Hepatocyte (in vitro differentiated cells): ENCODE measurements around the gene TBC1D1. TPM values are rescaled to one million over a fixed set of nuclear protein-coding genes. Genes with fewer than 3 reads are reported as not detected.
"Not testable (repeated sequence)": the region's sequence is repeated elsewhere in the genome, so short reads cannot be mapped to it uniquely, and the experiment has no call there.

Experiments
- DNase-seq: peaks from one replicate; pipeline ENCODE4 v3.0.0-alpha.2; 2016; ENCODE audit warnings: low spot score
- H2AFZ ChIP-seq: fragments of 200-600 bp; sonication (generic); 2 replicates; pipeline ENCODE4 v1.6.0; 2016; ENCODE audit warnings: antibody characterized with exemption, mild to moderate bottlenecking
- H3K27ac ChIP-seq: fragments of 200-600 bp; sonication (generic); 2 replicates; pipeline ENCODE4 v1.5.1; 2016; ENCODE audit warnings: mild to moderate bottlenecking
- H3K27me3 ChIP-seq: fragments of 200-600 bp; sonication (generic); 2 replicates; pipeline ENCODE4 v1.6.1; 2016
- H3K36me3 ChIP-seq: fragments of 200-600 bp; sonication (generic); replicated peaks from 2 replicates; pipeline ENCODE4 v1.5.1; 2016; ENCODE audit warnings: low read depth; ENCODE audit not compliant: insufficient read depth
- H3K4me1 ChIP-seq: fragments of 200-600 bp; sonication (generic); 2 replicates; pipeline ENCODE4 v1.5.1; 2016; ENCODE audit warnings: mild to moderate bottlenecking, moderate library complexity; ENCODE audit not compliant: insufficient read depth
- H3K4me2 ChIP-seq: fragments of 200-600 bp; sonication (generic); 2 replicates; pipeline ENCODE4 v1.6.0; 2016
- H3K4me3 ChIP-seq: fragments of 200-600 bp; sonication (generic); 2 replicates; pipeline ENCODE4 v1.5.1; 2016; ENCODE audit warnings: mild to moderate bottlenecking
- H3K79me2 ChIP-seq: fragments of 200-600 bp; sonication (generic); 2 replicates; pipeline ENCODE4 v1.6.0; 2017; ENCODE audit warnings: mild to moderate bottlenecking
- H3K9me2 ChIP-seq: fragments of 200-600 bp; sonication (generic); replicated peaks from 2 replicates; pipeline ENCODE4 v1.6.0; 2017; ENCODE audit warnings: mild to moderate bottlenecking; ENCODE audit not compliant: insufficient read depth
- H3K9me3 ChIP-seq: fragments of 200-600 bp; sonication (generic); 2 replicates; pipeline ENCODE4 v1.5.1; 2016; ENCODE audit warnings: low read depth, mild to moderate bottlenecking
- H4K20me1 ChIP-seq: fragments of 200-600 bp; sonication (generic); 2 replicates; pipeline ENCODE4 v1.6.0; 2016; ENCODE audit warnings: mild to moderate bottlenecking; ENCODE audit not compliant: insufficient read depth, poor library complexity, severe bottlenecking
- EZH2 ChIP-seq: fragments of 200-600 bp; sonication (generic); IDR thresholded peaks from 2 replicates; pipeline ENCODE4 v1.6.1; 2016; ENCODE audit warnings: antibody characterized with exemption, mild to moderate bottlenecking, borderline replicate concordance
- EZH2phosphoT487 ChIP-seq: fragments of 200-600 bp; sonication (generic); IDR thresholded peaks from one replicate; pipeline ENCODE4 v1.6.1; 2018; ENCODE audit warnings: antibody characterized with exemption, mild to moderate bottlenecking, low read depth, moderate library complexity; ENCODE audit not compliant: unreplicated experiment, severe bottlenecking
- WGBS: methylation state at CpG from one replicate; pipeline ENCODE4 v1.1.6; 2016; ENCODE audit warnings: low lambda C conversion rate; ENCODE audit errors: missing lambda C conversion rate; 5-methylcytosine and 5-hydroxymethylcytosine counted together
- polyA plus RNA-seq: library from polyadenylated mRNA; unstranded; fragments of >200 nt; fragmentation: Nextera tagmentation; extraction: Ambion mirVana; gene quantifications from 2 replicates; pipeline ENCODE4 v1.2.1, GENCODE V29; 2016
- total RNA-seq: library from RNA; depleted of rRNA; stranded (reverse); fragments of >200 nt; gene quantifications from 2 replicates; pipeline ENCODE4 v1.2.3, GENCODE V29; 2014
- TF ChIP-seq, protein P1 (sequence below): fragments of 200-600 bp; sonication (generic); IDR thresholded peaks from 2 replicates; pipeline ENCODE4 v1.5.1; 2016; ENCODE audit warnings: antibody characterized with exemption, mild to moderate bottlenecking; ENCODE audit not compliant: poor library complexity

TBC1D1 gene
- total and polyA plus RNA-seq, 2 experiments from 2014 or later = 45.6 to 117 TPM

- Histone ChIP-seq H3K27me3 (no peaks in the 10 kb centered on the region), H3K27ac (no peak overlapping the region), H2AFZ (no peak overlapping the region), H3K4me1 (no peaks in the 10 kb centered on the region), H4K20me1 (no peaks in the 10 kb centered on the region), H3K9me2 (no peaks in the 10 kb centered on the region), H3K4me3 (no peak overlapping the region), H3K79me2 (no peaks in the 10 kb centered on the region), H3K4me2 (no peak overlapping the region), H3K9me3 (no peaks in the 10 kb centered on the region), H3K36me3 (no peaks in the 10 kb centered on the region)
- TF ChIP-seq, protein P1, sequence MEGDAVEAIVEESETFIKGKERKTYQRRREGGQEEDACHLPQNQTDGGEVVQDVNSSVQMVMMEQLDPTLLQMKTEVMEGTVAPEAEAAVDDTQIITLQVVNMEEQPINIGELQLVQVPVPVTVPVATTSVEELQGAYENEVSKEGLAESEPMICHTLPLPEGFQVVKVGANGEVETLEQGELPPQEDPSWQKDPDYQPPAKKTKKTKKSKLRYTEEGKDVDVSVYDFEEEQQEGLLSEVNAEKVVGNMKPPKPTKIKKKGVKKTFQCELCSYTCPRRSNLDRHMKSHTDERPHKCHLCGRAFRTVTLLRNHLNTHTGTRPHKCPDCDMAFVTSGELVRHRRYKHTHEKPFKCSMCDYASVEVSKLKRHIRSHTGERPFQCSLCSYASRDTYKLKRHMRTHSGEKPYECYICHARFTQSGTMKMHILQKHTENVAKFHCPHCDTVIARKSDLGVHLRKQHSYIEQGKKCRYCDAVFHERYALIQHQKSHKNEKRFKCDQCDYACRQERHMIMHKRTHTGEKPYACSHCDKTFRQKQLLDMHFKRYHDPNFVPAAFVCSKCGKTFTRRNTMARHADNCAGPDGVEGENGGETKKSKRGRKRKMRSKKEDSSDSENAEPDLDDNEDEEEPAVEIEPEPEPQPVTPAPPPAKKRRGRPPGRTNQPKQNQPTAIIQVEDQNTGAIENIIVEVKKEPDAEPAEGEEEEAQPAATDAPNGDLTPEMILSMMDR = no peak
- TF ChIP-seq EZH2phosphoT487 (no peak), EZH2 (no peak)
- DNase-seq = no peak
- WGBS = 95% methylated on average over 7 of the region's 7 CpGs
These were observed 129.5 kb downstream of the TBC1D1 start for GRCh38 chr4:38020386-38020785.

- 98% methylated on average over 4 of the region's 4 CpGs for WGBS
- not testable (repeated sequence) for H3K79me2 ChIP-seq, H3K4me2 ChIP-seq, H3K27me3 ChIP-seq, H3K4me3 ChIP-seq, H3K27ac ChIP-seq, H4K20me1 ChIP-seq, DNase-seq, H3K36me3 ChIP-seq, H3K4me1 ChIP-seq, H2AFZ ChIP-seq, H3K9me3 ChIP-seq, H3K9me2 ChIP-seq
These were observed 130.1 kb downstream of the TBC1D1 start for GRCh38 chr4:38020961-38021360.

- Histone ChIP-seq H3K27ac (no peak overlapping the region), H3K9me2 (no peaks in the 10 kb centered on the region), H2AFZ (no peak overlapping the region), H4K20me1 (no peaks in the 10 kb centered on the region), H3K4me2 (no peak overlapping the region), H3K27me3 (no peaks in the 10 kb centered on the region), H3K4me3 (no peak overlapping the region), H3K4me1 (no peaks in the 10 kb centered on the region), H3K36me3 (no peaks in the 10 kb centered on the region), H3K79me2 (no peaks in the 10 kb centered on the region), H3K9me3 (no peaks in the 10 kb centered on the region)
- DNase-seq = no peak
- WGBS = 71% methylated on average over 3 of the region's 3 CpGs
- no peak for TF ChIP-seq EZH2
- no peak for TF ChIP-seq EZH2phosphoT487
- TF ChIP-seq, protein P1 = no peak
These were observed 130.9 kb downstream of the TBC1D1 start for GRCh38 chr4:38021751-38022150.

- H3K4me1 ChIP-seq = no peaks in the 10 kb centered on the region
- H3K4me3 ChIP-seq = no peak overlapping the region
- no peaks in the 10 kb centered on the region for H3K27me3 ChIP-seq
- H3K27ac ChIP-seq = peak overlapping the region; percentile 21
- TF ChIP-seq EZH2 (no peak), EZH2phosphoT487 (no peak)
- TF ChIP-seq, protein P1 = no peak
- DNase-seq = no peak
- H2AFZ ChIP-seq = no peak overlapping the region
- H3K9me3 ChIP-seq = no peaks in the 10 kb centered on the region
- no peaks in the 10 kb centered on the region for H3K79me2 ChIP-seq
- WGBS = 64% methylated on average over 13 of the region's 13 CpGs
- H3K36me3 ChIP-seq = no peaks in the 10 kb centered on the region
- no peaks in the 10 kb centered on the region for H3K9me2 ChIP-seq
- no peaks in the 10 kb centered on the region for H4K20me1 ChIP-seq
- H3K4me2 ChIP-seq = peak overlapping the region; percentile 39
These were observed 132.7 kb downstream of the TBC1D1 start for GRCh38 chr4:38023347-38024205.
